DMS 273 (cell line): ENCODE measurements around the gene TXNDC16.
"Not testable (repeated sequence)": the region's sequence is repeated elsewhere in the genome, so short reads cannot be mapped to it uniquely, and the experiment has no call there.

Source experiments
- DNase-seq: peaks from one replicate; lab custom pipeline; 2025; ENCODE audit not compliant: unreplicated experiment; lab: John Stamatoyannopoulos, UW

TXNDC16 gene, protein sequence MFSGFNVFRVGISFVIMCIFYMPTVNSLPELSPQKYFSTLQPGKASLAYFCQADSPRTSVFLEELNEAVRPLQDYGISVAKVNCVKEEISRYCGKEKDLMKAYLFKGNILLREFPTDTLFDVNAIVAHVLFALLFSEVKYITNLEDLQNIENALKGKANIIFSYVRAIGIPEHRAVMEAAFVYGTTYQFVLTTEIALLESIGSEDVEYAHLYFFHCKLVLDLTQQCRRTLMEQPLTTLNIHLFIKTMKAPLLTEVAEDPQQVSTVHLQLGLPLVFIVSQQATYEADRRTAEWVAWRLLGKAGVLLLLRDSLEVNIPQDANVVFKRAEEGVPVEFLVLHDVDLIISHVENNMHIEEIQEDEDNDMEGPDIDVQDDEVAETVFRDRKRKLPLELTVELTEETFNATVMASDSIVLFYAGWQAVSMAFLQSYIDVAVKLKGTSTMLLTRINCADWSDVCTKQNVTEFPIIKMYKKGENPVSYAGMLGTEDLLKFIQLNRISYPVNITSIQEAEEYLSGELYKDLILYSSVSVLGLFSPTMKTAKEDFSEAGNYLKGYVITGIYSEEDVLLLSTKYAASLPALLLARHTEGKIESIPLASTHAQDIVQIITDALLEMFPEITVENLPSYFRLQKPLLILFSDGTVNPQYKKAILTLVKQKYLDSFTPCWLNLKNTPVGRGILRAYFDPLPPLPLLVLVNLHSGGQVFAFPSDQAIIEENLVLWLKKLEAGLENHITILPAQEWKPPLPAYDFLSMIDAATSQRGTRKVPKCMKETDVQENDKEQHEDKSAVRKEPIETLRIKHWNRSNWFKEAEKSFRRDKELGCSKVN

DNA sequence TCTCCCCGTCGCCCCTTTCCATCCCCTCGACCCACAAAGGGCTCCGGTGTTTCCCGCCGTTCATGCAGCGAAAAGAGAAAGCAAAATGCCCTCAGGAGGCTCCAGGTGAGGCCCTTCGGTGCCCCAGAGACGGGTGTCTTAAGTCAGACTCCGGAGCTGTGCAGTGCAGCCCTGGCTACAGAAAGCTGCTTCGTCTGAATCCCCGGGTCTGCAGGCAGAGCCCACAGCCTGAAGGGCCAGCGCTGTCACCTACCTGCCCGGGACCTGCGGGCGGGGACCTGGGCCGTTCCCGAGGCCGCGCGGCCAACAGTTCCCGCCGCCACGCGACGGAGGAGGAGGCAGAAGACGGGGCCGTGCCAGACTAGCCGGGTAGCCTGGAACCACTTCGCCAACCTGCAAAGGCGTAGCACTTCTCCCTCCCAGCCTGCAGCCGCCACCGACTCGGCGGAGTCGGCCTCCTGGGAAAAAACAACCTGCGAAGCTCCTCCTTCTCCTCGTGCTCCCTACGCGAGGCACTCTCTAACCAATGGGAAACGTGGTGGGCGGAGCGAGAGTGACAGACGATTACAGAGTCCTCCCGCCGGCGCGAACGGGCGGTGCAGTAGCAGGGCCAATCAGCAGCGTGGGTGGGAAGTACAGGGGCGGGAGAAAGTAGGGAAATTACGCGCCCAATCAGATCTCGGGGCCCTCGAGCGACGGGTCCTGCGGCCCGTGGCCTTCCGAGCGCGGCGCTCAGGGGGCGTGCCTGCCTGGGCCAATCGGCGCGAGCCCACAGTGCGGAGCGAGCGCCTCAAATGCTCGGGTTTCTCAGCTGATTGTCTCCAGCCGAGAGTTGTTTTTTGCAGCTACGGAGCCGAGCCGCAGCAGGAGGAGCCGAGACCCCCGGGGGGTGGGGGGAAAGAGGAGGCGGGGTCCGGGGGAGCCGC, at the start of gene TXNDC16, which contains the start of gene GPR137C:
Gene TXNDC16, minus strand, starts transcription at position 443 of the 926 bp plus-strand sequence. CDS start 8,948 bp downstream, outside the sequence.
Gene GPR137C, plus strand, starts transcription at position 774 of the 926 bp plus-strand sequence. CDS start 312 bp downstream, outside the sequence.
- DNase-seq = peak; percentile 100

DNA sequence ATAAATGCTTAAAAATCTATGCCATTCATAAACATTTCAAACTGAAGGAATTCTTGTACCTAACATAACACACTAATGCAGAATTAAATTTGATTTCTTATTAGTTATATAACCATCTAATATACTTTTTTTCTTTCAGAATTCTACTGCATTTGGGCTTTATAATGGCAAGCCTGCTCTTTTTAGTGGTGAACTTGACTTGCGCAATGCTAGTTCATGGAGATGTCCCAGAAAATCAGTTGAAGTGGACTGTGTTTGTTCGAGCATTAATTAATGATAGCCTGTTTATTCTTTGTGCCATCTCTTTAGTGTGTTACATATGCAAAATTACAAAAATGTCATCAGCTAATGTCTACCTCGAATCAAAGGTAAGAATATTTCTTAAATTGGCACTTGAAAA, 47.7 kb upstream of the TXNDC16 start:
- DNase-seq = no peak

DNA sequence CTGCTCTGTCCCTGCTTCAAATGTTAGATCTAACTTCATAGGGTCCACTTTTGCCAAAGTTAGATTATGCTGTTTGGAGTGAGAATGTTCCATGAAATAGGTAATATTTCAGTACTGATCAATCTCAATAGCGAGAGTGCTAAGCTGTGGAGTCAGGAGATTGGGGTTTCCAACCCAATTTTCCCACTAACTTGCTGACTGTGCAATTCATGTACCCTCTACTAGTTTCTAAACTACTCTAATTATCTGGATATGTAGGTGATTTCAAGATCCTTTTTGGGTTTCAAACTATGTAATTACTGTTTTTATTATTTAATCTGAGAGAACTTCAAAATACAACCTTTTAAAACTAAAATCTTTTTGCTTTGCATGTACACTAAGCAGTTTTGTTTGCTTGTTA, 46.3 kb upstream of the TXNDC16 start:
- no peak for DNase-seq

DNA sequence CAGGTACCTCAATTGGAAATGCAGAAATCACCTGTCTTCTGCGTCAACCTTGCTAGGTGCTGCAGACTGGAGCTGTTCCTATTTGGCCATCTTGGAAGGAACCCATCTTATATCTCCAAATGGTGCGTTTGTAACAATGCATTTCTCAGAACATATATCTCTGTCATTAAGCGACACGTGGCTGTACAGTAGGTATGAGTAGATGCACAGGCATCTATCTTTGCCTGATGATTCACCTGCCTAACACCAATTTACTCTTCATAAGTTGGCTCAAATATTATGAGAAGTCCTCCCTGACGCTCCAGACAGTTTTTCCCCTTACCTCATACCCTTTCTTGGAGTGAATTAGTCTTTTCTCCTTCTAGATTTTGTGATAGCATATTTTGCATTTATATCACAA, 44.6 kb upstream of the TXNDC16 start:
- DNase-seq = no peak

DNA sequence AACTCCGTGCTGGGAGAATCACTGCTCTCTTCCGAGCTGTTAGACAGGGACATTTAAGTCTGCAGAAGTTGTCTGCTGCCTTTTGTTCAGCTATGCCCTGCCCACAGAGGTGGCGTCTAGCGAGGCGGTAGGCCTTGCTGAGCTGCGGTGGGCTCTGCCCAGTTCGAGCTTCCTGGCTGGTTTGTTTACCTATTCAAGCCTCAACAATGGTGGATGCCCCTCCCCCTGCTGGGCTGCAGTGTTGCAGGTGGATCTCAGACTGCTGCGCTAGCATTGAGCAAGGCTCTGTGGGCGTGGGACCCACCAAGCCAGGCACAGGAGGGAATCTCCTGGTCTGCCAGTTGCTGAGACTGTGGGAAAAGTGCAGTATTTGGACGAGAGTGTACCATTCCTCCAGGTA, 44.0 kb upstream of the TXNDC16 start:
- DNase-seq = no peak

DNA sequence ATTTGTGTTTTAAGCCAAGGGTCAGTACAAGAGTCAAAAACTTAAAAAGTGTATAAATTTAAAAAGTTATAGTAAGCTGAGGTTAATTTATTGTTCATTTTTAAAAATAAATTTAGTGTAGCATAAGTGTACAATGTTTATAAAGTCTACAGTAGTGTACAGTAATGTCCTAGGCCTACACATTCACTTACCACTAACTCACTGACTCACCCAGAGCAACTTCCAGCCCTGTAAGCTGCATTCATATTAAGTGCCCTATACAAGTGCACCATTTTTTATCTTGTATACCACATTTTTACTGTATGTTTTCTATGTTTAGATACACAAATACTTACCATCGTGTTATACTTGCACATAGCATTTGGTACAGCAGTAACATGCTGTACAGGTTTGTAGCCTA, 38.0 kb upstream of the TXNDC16 start:
- no peak for DNase-seq

DNA sequence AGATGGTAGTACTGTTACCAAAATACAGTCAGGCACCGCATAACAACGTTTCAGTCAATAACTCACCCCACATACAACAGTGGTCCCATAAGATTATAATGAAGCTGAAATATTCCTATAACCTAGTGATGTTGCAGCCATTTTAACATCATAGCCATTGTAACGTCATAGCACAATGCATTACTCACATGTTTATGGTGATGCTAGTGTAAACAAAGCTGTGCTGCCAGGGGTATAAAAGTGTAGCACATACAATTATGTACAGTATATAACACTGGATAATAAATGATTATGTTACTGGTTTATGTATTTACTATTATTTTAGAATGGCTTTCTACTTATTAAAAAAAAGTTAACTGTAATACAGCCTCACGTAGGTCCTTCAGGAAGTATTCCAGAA, 37.3 kb upstream of the TXNDC16 start:
- DNase-seq = no peak

DNA sequence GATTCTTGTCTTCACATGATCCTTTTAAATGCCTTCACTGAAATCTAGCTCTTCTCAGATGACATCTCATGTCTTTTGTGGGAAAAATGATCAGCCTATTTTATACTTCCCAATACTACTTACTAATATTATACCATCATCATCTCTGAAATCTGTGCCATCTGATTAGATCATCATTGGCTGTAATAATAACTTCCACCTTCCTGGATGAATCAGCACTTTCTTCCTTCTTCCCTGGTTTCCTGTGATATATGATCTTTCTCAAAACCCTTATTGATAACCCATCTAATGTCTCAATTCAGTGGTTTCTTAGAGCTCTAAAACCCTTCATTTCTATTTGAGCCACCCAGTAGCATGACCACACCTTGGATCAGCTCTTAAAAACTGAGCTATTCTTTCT, 31.2 kb upstream of the TXNDC16 start:
- DNase-seq = no peak

DNA sequence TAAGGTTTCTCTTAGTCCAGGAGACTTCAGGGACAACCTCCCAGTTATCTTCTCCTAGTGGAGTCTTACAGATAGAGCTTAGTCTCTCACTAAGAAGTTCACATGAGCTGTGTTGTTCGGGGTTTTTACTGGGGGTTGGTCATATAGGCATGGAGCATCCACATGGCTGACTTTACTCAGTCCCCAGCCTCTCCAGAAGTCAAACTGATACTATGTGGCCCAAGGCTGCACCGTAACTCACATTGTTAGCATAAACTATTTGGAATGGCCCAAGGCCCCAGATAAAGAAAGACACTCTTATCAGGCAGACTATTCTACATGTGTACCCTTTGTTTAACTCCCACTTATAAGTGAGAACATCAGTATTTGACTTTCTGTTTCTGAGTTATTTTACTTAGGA, 23.6 kb upstream of the TXNDC16 start:
- DNase-seq = no peak

DNA sequence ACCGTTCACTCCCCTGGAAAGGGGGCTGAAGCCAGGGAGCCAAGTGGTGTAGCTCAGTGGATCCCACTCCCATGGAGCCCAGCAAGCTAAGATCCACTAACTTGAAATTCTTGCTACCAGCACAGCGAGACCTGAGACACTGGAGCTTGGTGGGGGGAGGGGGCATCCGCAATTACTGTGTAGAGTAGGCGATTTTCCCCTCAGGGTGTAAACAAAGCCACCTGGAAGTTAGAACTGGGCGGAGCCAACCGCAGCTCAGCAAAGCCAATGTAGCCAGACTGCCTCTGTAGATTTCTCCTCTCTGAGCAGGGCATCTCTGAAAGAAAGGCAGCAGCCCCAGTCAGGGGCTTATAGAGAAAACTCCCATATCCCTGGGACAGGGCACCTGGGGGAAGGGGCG, 16.1 kb upstream of the TXNDC16 start:
- not testable (repeated sequence) for DNase-seq

DNA sequence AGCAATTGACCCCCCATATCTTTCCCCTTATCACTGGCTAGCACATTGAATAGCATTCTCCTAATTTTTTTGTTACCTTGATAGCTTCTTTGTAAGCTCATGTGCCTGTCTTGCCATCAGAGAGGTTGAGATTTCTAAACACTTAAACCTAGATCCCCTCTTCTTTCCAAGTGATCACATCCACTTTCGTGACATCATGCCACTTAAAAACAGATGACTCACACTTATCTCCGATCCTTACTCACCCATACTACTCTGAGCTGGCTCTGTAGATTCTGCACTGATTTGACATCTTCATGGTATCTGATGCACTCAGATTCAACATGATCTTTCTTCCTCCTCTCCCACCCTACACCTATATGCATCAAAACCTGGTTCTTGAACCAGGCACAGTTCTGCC, 10.8 kb upstream of the TXNDC16 start:
- DNase-seq = no peak

DNA sequence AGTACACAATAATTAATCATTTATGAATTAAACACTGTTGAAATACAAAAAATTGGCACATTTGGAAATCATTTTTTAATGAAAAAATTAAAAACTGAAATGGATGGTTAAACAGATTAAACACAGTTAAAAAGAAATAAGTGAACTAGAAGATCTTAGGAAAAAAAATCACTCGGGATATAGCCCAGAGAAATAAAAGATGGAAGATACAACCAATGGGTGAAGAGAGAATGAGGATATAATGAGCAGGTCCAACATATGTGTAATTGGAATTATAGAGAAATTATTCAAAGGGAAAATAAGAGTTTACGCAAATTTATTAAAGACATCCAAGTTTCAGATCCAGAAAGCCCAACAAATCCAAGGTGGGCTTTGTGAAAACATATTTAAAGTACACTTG, 6.4 kb upstream of the TXNDC16 start:
- no peak for DNase-seq

DNA sequence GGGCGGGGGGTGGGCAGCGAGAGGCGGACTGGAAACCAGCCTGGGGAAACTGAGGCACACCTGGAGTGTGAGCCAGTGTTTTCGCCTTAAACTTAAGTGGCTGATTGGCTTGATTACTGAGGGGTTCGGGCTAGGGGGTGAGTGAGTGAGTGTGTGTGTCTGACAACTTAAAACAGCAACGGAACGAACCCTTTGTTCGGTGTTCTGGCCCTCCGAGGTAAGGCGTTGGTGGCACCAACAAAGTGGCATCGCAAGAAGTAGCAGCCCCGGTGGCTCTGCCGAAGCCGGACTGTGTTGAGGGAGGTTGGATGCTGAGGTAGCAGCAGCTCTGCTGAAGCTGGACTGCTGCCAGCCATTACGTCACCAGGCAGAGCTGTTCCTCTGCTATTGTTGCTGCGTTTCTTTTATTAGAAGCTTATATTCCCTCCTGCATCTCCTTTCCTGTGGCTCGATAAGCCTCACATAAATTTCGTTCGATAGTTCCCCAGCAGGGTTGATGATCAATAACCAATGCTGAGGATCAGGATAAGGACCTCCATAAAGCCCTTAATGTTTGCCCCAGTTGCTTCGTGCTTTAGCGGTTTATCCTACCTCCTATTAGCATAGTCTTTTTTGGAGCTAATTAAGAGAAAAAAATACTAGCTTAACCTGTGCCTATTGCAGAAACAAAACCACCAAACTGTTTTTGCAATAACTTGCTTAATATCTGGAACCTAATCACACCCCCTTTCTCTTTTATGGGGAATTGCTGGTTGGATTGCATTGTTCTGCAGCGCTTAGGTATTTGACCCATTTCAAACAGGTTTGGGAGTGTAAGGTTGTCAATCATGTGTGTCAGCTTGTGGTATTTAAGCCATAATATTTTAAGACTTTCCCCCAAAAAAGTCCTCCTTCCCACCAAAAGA, 1.6 kb upstream of the TXNDC16 start:
- peak; percentile 90 for DNase-seq

DNA sequence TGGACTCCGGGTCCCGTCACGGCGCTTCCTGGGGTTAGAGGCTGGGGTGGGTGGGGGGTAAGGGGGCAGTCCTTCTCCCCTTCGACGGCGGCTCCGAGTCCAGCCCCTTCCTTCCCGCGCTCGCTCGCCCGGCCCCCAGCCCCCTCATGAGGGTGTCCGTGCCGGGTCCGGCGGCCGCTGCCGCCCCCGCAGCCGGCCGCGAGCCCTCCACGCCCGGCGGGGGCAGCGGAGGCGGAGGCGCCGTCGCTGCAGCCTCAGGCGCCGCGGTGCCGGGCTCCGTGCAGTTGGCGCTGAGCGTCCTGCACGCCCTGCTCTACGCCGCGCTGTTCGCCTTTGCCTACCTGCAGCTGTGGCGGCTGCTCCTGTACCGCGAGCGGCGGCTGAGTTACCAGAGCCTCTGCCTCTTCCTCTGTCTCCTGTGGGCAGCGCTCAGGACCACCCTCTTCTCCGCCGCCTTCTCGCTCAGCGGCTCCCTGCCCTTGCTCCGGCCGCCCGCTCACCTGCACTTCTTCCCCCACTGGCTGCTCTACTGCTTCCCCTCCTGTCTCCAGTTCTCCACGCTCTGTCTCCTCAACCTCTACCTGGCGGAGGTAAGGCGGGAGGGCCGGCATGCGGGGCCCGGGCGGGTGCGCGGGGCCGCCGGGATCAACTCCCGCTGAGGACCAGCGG, 831 bp upstream of the TXNDC16 start:
- DNase-seq = peak; percentile 68

DNA sequence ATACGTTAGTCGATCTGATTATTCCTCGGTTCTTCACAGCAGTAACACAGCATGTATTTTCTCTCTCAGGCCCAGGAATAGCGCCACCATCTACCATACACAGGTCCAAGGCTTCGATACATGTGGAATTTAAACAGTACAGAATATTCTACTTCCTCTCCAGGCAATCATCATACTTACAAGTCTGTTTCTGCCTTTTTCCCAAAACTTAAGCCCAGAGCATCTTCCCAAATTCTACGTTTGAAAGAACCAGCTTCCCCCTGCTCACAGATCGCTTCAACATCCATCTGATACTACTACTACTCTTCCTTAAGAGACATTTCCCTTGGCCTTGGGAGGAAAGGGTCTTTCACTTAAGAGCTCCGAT, 626 bp downstream of the TXNDC16 start:
- DNase-seq = peak; percentile 67

DNA sequence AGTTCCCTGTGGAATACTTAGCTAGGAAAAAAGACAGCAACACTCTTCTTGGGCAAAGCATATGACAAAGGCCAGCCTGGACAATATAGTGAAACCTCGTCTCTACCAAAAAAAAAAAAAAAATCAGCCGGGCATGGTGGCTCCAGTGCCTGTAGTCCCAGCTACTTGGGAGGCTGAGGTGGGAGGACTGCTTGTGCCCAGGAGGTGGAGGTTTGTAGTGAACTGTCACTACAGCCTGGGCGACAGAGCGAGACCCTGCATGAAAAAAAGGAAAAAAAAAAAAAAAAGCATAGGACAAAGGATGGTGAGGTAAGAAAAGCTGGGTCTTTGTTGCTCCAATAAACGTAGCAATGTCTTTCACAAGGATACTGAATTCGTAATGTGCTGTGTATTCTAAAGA, 1.1 kb downstream of the TXNDC16 start:
- no peak for DNase-seq

DNA sequence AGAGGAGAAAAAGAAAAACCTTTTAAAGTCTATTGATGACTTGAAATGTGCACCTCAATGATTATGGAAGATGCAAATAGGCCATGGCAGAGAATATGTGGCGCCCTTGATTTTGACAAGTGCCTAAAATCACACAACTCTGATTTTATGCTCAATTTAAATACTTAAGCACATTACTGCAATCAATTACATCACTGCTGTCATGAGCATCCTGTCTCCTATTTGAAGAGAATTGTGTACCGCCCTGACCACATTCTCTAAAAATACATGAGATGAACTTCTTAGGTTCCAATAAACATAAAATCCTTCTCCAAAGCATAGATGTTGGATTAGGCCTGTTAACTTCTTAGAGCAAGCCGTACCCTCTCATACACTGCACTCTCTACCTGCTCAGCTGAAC, 1.6 kb downstream of the TXNDC16 start:
- DNase-seq = no peak

DNA sequence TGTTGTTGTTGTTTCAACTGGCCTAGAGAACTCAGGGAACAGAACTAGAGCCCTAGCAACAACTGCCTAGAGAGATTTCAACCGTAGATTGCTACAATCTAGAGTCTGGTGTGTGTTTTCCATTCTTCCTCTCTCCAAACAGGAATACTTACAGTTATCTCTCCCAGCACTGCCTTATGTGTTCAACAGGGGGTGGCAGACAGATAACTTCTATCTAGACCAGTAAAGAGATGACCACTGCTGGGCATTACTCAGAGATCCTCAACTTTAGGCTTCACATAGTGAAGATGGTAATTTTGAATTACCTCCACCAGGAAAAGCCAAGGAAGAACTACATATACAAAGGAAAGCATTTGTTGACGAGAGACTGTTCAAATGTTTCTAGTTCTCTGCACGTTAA, 4.8 kb downstream of the TXNDC16 start:
- DNase-seq = no peak

DNA sequence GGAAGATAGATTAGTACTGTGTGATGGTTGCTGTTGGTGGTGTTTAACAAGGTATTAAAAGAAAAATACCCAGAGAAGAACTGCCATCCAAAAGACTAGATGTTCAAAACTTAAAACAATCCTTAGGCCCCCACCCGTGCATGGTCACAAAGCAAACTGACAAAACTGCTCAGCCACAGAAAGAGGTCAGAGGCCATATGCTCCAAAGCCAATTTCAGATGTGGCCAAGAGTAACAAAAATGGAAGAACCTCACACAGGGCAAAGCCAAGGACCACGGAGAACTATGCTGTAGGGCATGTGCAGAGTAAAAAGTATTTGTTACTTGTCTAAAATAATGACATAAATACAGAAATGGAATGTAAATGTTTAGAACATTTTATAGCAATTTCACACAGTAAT, 5.3 kb downstream of the TXNDC16 start:
- DNase-seq = no peak

DNA sequence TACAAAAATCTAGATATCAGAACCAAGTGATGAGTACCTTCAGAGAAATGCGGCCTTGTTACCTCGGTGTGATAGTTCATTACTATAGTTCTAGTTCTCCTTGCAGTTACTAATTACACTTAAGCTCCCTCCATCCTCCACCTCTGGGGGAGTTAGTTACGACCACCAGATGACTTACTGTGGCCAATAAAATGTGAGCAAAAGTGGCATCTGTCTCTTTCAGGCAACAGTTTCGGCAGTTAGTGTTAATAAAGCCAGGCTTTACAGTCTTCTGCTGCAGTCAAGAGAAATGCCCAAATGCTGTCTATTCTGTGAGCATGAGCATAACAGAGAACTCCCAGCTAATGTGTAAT, 6.0 kb downstream of the TXNDC16 start:
- DNase-seq = no peak
